ENCODE data around the gene KPRP.

The KPRP gene

DNA sequence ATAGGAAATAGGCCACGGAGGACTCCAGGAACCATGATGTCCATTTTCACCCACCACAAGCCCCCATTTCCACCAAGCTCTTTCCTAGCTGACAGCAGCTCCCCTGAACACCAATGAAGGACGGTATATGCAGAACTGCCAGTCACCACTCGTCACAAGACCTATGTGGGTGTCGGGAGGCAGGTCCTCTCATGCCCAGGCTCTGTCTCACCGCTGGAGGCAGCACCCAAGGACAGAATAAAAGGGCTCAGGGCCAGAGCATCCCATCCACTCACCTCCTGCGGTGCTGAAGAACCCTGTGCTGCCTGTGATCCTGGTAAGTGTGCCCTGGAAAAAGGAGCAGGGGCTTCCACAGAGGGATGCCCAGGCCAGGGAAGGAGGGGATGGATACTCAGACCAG is 17.1 kb downstream of the KPRP start, which contains the start of gene LCE1F:
LCE1F (plus strand) TSS at position 266 of the 400 bp plus-strand sequence. CDS start 1,232 bp downstream, outside the sequence.
- no peak for DNase-seq

DNA sequence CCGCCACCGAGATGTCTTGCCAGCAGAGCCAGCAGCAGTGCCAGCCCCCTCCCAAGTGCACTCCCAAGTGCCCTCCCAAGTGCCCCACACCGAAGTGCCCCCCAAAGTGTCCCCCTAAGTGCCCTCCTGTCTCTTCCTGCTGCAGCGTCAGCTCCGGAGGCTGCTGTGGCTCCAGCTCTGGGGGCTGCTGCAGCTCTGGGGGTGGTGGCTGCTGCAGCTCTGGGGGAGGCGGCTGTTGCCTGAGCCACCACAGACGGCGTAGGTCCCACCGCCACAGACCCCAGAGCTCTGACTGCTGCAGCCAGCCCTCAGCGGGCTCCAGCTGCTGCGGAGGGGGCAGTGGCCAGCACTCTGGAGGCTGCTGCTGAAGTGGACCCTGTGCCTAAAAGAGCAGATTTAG is 18.5 kb downstream of the KPRP start:
- no peak for DNase-seq

DNA sequence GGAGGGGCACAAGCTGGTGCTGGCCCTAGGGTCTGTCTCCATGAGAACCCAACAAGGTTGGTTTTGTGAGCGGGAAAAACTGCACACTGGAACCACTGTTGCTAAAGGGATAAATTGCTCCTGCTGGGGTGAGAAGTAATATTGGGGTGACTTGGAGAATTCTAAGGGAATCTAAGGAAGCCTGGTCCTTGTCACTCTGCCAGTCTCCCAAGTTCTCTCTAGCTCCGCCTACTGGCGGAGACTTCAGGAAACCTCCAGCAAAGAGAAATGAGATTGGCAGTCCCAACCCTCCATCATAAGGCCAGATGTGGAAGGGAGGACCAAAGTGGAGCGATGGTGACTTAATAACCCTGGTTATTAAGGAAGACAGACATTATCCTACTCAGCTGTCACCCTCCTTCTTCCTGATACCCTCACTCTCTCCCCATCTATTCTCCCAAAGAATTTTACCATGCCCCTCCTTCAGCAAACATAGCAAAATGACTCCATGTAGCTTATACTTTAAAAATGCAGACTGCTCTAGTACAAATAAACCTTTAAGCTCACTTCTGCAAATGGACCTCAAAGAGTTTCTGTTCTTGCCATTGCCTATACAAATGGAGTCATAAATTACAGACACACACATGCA is 19.8 kb downstream of the KPRP start:
- DNase-seq, result no peak

DNA sequence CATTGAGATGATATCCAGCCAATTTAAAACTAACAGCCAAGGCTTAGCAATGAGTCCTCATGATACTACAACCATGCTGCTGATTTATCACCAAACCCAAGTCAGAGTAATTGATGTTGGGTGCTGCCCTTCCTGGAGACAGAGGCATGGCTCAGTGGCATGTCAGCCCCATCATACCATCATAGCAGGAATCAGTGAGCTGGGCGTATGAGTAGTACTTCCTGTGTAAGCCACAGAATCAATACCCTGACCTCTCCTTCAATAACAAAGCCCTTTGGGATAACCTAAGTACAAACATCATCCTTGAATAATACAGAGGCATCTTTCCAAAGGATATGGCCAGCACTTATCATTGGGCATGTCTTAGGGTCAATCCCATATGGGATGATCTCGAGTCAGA is 25.3 kb downstream of the KPRP start:
- no peak for DNase-seq

DNA sequence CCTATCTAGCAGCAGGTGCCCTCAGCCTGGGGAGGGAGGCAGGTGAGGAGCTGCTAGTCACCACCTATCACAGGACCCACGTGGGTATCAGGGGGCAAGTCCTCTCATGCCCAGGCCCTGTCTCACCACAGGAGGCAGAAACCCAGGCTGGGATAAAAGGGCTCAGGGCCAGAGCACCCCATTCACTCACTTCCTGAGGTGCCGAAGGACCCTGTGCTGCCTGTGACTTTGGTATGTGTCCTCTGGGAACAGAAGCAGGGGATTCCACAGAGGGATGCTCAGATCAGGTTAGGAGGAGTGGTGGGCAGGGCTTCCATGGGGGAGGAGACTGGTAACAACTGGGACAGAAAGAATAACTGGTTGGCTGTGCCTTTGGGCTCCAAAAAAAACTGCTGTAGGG is 28.3 kb downstream of the KPRP start, which contains the start of gene LCE1E:
LCE1E (plus strand) TSS at position 181 of the 400 bp plus-strand sequence. CDS start 1,043 bp downstream, outside the sequence.
- DNase-seq, result no peak

DNA sequence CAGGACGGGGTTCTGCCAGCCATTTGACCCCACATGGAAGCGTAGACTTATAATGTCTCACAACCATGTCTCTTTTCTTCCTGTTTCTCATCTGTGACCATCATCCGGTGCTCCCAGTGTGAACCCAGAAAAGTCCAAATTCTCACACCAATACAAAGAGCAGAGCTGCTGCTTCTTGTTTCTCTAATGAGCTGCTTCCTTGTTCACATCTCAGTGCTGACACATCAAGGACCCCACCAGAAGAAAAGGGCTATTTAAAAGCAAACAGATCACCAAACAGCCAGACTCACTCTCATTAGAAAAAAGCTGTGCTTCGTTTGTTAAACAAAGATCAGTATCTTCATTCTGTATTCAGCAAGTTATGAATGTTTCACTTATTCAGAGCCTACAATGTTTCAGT is 37.9 kb downstream of the KPRP start:
- no peak for DNase-seq

DNA sequence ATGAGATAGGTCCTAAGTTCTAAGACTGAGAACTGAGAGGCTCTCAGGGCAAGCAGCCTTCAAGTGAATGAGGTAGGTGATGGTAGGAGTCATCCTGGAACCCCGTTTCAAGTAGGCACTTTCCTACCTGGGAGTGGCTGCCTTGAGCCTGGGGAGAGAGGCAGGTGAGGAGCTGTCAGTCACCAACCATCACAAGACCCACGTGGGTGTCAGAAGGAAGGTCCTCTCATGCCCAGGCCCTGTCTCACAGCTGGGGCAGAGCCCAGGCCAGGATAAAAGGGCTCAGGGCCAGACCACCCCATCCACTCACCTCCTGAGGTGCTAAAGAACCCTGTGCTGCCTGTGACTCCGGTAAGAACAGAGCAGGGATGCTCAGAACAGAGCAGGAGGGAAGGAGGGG is 38.6 kb downstream of the KPRP start, which contains the start of gene LCE1D:
LCE1D (plus strand) TSS at position 301 of the 400 bp plus-strand sequence. CDS start 1,074 bp downstream, outside the sequence.
- DNase-seq, result no peak

DNA sequence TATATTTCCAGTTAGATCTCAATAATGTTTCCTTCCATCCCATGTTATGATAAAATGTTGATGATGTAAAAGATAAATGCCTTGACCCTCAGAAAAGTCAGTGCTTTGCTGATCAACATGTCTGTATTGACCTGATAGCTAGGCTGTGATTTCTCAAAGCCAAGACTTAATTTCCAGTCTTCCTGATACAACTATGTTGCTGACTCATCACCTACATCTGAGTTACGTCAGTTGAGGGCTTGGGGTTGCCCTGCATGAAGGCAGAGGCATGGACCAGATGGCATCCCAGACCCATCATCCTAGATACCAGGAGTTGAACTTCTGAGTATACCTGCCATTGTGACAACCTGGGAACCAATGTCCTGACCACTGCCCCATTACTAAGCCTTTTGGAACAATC is 43.5 kb downstream of the KPRP start:
- no peak for DNase-seq

DNA sequence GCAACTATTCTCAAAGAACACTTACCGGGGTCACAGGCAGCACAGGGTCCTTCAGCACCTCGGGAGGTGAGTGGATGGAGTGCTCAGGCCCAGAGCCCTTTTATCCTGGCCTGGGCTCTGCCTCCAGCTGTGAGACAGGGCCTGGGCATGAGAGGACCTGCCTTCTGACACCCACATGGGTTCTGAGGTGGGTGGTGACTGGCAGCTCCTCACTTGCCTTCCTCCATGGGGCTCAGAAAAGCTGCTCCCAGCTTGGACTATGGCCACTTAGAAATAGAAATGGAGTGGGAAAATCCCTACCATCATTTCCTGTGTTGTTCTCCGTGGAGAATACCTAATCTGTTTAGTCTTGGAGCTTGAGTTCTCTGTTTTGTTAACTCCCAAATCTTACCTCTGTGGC is 48.8 kb downstream of the KPRP start, which contains the start of gene LCE1C:
LCE1C (minus strand) TSS at position 76 of the 400 bp plus-strand sequence. CDS start 1,173 bp downstream, outside the sequence.
- no peak for DNase-seq

DNA sequence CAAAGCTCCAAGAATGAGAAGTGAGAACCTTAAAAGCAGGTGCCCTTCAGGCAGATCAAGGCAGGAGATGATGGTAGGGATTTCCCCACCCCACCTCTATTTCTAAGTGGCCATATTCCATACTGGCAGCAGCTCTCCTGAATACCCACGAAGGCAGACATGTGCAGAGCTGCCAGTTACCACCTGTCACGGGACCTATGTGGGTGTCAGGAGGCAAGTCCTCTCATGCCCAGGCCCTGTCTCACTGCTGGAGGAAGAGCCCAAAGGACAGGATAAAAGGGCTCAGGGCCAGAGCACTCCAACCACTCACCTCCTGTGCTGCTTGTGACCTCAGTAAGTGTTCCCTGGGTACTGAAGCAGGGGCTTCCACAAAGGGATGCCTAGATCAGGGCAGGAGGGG is 53.2 kb downstream of the KPRP start:
- no peak for DNase-seq
